Measurements from ENCODE around the gene EIF4B. TPM values are rescaled to one million over a fixed set of nuclear protein-coding genes. Genes with fewer than 3 reads are reported as not detected.

EIF4B gene
- total RNA-seq, 6 donors from 2014 or later: 222 to 451 (median 363) TPM

DNA sequence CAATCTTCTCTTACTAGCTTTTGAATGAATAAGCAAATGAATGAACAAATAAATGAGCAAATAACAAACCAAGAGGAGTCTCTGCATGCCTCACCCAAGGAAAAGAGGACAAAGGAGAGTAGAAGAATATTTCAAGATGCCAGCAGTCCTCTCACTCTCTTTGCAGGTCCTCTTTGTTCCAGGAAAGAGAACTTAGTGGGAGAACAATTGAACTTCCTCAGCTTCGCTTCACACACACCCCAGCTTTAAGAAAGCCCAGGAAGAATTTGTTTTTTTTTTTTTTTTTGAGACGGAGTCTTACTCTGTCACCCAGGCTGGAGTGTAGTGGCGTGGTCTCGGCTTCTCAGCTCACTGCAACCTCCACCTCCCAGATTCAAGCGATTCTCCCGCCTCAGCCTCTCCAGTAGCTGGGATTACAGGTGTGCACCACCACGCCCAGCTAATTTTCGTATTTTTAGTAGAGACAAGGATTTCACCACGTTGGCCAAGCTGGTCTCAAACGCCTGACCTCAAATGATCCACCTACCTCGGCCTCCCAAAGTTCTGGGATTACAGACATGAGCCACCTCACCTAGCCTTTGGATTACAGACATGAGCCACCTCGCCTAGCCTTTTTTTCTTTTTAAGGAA lies 37.0 kb upstream of the EIF4B start:
- no peak for DNase-seq
- Histone ChIP-seq H3K36me3 (no peaks in the 10 kb centered on the region), H3K4me1 (peaks cover 0 to 10% (median 2%) of the 10 kb centered on the region in 4 donors), H3K9me3 (no peaks in the 10 kb centered on the region), H3K27me3 (peaks cover 0 to 6% (median 1%) of the 10 kb centered on the region in 4 donors), H3K27ac (no peak overlapping the region), H3K4me3 (no peak overlapping the region)
- no peak for ATAC-seq (ENCODE audit: low FRiP score in 2 of 2)
- TF ChIP-seq POLR2A (IDR thresholded peaks at IDR 0.05) (no peak), EP300 (IDR thresholded peaks at IDR 0.05) (no peak)
- TF ChIP-seq, protein P1, sequence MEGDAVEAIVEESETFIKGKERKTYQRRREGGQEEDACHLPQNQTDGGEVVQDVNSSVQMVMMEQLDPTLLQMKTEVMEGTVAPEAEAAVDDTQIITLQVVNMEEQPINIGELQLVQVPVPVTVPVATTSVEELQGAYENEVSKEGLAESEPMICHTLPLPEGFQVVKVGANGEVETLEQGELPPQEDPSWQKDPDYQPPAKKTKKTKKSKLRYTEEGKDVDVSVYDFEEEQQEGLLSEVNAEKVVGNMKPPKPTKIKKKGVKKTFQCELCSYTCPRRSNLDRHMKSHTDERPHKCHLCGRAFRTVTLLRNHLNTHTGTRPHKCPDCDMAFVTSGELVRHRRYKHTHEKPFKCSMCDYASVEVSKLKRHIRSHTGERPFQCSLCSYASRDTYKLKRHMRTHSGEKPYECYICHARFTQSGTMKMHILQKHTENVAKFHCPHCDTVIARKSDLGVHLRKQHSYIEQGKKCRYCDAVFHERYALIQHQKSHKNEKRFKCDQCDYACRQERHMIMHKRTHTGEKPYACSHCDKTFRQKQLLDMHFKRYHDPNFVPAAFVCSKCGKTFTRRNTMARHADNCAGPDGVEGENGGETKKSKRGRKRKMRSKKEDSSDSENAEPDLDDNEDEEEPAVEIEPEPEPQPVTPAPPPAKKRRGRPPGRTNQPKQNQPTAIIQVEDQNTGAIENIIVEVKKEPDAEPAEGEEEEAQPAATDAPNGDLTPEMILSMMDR (IDR thresholded peaks at IDR 0.05): no peak
- 74 to 77% methylated on average over 12 of the region's 12 CpGs for WGBS, 2 donors

DNA sequence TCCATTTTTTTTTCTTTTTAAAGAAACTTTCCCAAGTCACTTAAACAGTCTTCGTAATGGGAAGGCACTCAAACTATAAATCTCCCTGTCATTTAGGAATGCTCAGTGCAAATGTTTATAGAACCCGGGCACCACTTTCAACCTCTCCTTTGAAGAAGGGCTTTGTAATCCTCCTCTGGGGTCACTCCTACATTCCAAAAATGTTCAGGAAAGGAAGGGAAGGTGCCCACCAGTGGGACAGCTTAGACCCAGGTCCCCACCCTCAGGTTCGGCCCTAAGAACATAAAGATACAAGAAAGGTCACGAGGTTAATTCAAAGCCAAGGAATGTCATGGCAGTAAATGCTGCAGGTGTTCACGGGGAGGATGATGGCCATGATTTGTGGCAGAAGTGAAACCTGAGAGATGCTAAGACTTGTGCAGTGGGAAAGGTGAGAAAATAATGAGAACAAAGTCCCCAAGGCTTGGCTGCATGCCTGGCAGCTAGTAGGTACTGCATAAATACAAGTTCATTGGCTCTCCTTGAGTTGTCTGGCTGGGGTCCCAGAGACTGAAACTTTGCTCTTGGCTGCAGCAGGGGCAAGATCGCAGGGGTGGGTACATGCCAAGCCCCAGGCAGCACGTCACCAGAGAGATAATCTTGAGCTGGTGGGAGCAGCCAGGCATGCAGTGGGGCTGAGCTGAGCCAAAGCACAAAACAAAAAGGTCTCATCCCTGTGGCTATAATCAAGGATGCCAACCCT lies 36.3 kb upstream of the EIF4B start:
- TF ChIP-seq POLR2A (IDR thresholded peaks at IDR 0.05) (no peak), EP300 (IDR thresholded peaks at IDR 0.05) (no peak), POLR2AphosphoS5 (IDR thresholded peaks at IDR 0.05) (no peak)
- TF ChIP-seq, protein P1 (IDR thresholded peaks at IDR 0.05): no peak
- Histone ChIP-seq H3K4me1 (peaks cover 0 to 8% (median 2%) of the 10 kb centered on the region in 4 donors), H3K36me3 (no peaks in the 10 kb centered on the region), H3K9me3 (no peaks in the 10 kb centered on the region), H3K27ac (no peak overlapping the region), H3K4me3 (no peak overlapping the region), H3K27me3 (peaks cover 0 to 6% (median 1%) of the 10 kb centered on the region in 4 donors)
- WGBS, 2 donors: 51 to 57% methylated on average over 7 of the region's 7 CpGs
- no peak for ATAC-seq (ENCODE audit: low FRiP score in 2 of 2)
- DNase-seq: no peak

DNA sequence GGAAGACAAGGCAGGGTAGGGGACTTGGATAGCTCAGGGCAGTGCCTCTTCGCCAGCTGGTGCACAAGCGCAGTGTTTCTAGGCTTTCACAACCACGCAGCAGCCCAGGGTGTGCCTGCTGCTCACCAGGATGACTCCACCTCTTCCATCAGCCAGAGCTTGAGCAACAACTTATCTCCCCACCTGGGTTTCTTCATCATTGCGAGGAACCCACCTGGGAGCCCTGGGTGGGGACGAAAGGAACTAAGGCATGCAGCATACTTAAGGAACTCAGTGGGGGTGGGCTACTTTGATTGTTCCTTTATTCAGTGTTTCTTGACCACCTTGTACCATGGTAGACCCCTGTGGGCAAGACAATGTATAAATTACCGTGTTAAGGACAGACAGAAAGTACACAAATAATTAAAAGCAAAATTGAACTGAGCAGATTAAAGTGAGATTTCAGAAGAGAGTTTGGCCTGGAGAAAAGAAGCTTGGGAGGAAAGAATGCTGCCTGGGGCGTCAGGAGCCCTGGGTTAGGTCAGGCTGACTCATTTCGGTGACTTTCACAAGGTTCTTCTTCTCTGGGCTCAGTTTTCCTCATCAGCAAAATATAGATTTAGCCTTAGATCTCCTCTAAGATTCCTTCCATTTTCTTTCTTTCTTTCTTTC lies 34.5 kb upstream of the EIF4B start:
- DNase-seq (no peak), ATAC-seq (ENCODE audit: low FRiP score in 2 of 2) (no peak)
- 83 to 85% methylated on average over 8 of the region's 8 CpGs for whole genome bisulfite sequencing, 2 donors

DNA sequence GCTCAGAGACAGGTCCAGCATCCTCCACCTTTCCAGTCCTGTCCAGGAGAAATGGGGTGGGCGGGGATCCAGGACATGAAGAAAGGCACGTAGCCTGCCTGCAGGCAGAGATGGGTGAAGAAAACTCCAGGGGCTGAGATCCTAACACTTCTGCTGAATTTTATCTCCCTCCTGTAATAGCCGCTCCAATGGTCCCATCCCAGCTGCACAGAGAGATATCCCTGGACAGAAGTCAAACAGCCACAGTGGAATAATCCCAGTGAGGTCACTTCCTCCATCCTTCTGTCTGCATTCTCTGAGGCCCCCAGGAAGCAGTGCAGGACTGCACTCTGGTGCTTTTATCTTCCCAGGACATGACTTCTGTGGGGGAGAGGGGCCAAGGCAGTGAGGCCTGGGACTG lies 31.1 kb upstream of the EIF4B start:
- Histone ChIP-seq H3K9me3 (no peaks in the 10 kb centered on the region), H3K36me3 (no peaks in the 10 kb centered on the region), H3K4me1 (no peaks in the 10 kb centered on the region), H3K27me3 (no peaks in the 10 kb centered on the region), H3K27ac (no peak overlapping the region), H3K4me3 (no peak overlapping the region)
- WGBS, 2 donors: 67 to 74% methylated on average over 3 of the region's 3 CpGs
- no peak for DNase-seq
- TF ChIP-seq POLR2AphosphoS5 (IDR thresholded peaks at IDR 0.05): no peak
- TF ChIP-seq, protein P1 (IDR thresholded peaks at IDR 0.05): no peak
- no peak for TF ChIP-seq EP300 (IDR thresholded peaks at IDR 0.05)
- no peak for TF ChIP-seq POLR2A (IDR thresholded peaks at IDR 0.05)
- no peak for ATAC-seq (ENCODE audit: low FRiP score in 2 of 2)

More for the DNA sequence above, 34.5 kb upstream of the EIF4B start:
- no peaks in the 10 kb centered on the region for H3K27me3 ChIP-seq
- H3K4me1 ChIP-seq: no peaks in the 10 kb centered on the region
- no peaks in the 10 kb centered on the region for H3K9me3 ChIP-seq
- no peaks in the 10 kb centered on the region for H3K36me3 ChIP-seq
- TF ChIP-seq POLR2AphosphoS5 (IDR thresholded peaks at IDR 0.05) (no peak), EP300 (IDR thresholded peaks at IDR 0.05) (no peak), POLR2A (IDR thresholded peaks at IDR 0.05) (no peak)
- TF ChIP-seq, protein P1 (IDR thresholded peaks at IDR 0.05): no peak
- no peak overlapping the region for H3K27ac ChIP-seq
- no peak overlapping the region for H3K4me3 ChIP-seq
